ENCODE measurements around the gene RASSF7.

RASSF7 gene

GRCh38 chr11:532986-533585 is 27.7 kb upstream of the RASSF7 start:
- DNase-seq (ENCODE audit: low spot score) = no peak

- no peak for DNase-seq (ENCODE audit: low spot score)
Observed at GRCh38 chr11:533586-534395, 27.0 kb upstream of the RASSF7 start.

DNA sequence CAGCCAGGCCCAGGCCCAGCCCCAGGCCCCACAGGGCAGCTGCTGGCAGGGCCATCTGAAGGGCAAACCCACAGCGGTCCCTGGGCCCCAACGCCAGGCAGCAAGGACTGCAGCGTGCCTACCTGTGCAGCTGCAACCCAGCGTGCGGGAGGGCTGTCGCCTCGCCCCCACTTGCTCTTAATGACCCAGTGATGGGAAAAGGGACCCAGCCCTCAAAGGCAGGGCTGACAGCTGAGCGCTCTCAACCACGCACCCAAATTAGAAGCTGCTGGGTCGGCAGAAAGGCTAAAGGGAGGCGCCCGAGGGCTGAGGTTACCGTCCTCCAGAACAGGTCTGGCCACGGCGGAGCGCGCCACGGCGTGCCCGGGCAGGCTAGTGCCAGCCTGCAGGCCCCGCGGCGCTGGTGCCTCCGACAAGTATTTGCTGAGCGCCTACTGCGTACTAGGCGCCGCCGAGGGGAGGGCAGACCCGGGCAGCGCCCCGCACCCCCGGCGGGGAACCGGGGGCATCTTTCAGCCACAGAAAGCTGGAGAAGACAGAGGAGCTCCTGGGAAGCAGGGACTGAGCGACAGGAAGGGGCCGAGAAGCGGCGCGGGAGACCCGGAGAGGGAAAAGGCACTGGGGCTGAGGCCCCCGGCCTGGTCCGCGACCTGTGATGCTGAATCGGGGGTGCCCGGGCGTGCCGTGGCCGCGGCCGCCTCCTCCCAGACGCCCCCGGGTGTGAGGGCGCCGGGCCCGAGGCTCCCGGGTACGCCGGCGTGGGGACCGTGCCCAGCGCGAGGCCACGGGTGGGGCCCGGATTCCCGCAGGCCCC is 26.2 kb upstream of the RASSF7 start:
- DNase-seq (ENCODE audit: low spot score) = peak; percentile 57

DNA sequence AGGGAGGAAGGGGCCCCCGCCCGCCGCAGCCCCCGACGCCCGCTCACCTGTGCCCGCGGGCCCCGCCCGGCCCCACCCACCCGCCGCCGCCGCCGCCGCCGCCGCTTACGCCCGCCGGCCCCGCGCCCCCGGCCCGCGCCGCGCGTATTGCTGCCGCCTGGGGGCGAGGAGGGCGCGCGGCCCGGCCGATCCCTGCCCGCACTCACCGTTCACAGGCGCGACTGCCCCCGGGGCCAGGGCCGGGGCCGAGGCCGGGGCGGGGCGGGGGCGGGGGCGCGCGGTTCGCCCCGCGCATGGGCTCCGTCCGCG is 25.6 kb upstream of the RASSF7 start:
- DNase-seq (ENCODE audit: low spot score) = no peak

DNA sequence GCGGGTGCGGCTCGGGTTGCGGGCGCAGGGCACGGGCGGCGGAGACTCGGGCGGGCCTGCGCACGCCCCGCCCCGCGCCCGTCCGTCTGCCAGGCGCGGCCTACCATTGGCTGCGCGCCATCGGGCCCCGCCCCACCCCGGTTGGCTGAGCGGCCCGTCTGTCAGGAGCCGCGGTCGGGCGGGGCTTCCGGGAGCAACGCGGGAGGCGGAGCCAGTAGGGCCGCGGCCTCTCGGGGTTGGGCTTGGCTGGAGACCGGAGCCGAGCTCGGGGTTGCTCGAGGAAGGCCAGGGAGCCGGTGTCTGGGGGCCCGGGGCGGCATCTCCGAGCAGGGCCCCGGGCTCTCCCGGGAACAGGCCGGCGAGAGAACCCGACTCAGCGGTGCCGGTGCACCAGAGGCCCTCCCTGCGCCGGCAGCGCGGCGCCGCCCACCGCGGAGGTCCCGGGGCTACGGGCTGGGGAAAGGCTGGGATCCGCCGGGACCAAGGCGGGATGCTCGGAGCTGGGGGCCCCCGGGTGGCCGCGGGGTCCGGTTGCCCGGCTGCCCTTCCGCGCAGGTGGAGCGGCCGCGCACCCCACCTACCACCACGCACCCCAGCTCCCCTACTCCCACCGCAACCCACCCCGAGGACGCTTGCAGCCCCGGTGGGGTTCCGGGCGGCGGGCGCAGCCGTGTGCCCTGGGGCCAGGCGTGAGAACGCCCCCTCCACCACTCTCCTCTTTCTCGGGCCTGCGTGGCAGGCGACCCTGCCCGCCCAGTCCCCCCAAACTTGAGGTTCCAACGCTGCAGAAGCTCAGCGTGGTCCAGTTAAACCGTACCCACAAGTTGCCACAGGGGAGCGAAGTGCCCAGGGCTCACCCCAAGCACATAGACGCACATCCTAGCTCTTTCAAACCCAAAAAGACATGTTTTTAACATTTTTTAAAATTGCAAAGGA is 25.0 kb upstream of the RASSF7 start, which contains the start of gene HRAS:
Gene HRAS (minus strand): TSS at position 58 of the 936 bp plus-strand sequence.
- DNase-seq (ENCODE audit: low spot score) = peak; percentile 100

- DNase-seq (ENCODE audit: low spot score) = peak; percentile 99
Observed at GRCh38 chr11:536841-537621, 23.7 kb upstream of the RASSF7 start, which contains the start of gene LRRC56. Gene LRRC56, plus strand, starts transcription at chr11:537527. Its CDS starts 3,158 bp downstream, at chr11:540685.

GRCh38 chr11:537622-538430 is 22.9 kb upstream of the RASSF7 start:
- no peak for DNase-seq (ENCODE audit: low spot score)

GRCh38 chr11:538431-539051 is 22.2 kb upstream of the RASSF7 start:
- no peak for DNase-seq (ENCODE audit: low spot score)

DNA sequence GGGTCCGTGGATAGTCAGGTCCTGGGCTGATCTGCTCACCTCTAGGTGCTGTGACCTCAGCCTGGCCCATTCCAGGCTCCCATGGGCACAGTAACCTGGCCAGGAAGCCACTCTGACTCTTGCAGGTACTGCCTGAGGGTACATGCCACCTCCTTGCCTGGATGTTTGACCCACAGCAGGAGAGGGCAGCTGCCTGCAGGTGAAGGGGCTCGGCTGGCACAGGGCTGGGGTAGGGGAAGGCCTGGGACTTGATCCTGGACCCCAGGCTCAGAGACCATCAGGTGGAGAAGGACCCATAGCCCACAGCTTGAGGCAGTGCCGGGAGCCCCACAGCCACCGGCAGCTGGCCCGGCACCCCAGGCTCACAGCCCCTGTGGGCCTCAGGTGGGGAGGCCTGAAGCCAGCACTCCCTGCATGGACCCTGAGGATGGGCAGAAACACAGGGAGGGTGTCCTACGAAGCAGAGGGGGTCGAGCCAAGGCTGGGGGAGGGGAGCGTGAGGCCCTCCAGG is 20.7 kb upstream of the RASSF7 start:
- no peak for DNase-seq (ENCODE audit: low spot score)

DNA sequence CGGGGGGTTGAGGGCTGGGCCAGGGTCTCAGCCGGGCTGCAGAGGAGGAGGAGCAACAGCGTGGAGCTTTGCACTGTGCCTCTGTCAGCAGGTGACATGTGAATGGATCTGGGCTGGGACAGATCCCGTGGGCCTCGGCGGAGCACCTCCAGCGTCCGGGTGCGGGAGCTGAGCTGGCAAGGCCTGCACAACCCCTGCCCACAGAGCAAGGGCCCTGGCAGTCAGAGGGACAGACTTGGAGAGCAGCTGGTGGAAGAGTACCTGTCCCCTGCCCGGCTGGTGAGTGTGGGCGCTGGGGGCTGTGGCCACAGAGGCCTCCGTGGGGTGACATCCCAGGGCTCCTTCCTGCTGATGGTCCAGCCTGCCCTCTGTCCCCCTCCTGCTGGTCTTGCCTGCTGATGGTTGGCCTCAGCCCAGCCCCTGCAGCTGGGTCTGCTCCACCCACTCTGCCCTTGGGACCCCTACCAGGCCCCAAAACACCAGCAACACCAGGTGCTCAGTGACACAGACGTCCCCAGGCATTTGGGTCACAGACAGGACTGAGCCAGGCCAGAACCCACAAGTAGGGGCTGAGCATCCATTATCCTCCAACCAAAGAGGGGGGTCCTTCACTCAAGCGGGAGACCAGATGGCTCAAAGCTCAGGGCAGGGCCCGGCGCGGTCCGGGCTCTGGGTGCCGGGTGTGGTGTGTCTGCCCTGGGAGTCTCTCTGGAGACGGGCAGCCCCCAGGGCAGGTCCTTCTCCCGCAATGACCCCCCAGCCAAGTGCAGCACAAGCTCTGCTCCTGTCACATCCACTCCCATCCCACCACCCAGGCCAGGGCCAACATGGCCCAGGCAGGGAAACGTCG is 20.0 kb upstream of the RASSF7 start:
- no peak for DNase-seq (ENCODE audit: low spot score)

DNA sequence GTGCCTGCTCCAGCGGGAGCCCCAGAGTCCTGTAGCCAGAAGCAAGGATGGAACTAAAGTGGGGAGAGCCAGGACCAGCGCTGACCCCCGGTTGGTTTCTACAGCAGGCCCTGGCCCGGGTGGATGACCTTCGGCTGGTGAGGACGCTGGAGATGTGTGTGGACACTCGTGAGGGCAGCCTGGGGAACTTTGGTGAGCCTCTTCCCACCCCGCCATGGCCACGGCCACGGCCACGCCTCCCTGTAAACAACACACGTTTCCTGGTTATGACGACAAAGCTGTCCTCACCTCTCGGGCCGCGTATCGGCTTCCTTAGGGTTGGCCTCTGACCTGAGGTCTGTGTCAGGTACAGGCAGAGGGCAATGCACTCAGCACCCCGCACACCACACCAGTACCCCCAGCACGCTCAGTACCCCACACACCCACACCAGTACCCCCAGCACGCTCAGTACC is 19.3 kb upstream of the RASSF7 start:
- no peak for DNase-seq (ENCODE audit: low spot score)

DNA sequence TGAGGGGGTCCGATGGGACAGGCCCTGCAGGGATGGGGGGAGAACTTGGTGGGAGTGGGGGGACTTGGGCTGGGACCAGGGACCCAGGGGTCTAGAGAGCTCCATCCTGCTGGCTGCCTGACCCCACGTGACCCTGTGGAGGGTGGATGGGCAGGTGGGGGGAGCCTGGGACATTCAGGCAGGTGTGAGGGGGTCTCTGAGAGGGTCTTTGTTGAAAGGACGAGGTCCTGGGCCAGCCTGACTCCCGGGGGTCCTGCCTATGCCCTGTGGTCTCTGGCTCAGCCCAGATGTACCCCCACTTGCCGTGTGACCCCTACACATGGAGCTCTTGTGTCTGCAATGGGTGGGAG is 16.0 kb upstream of the RASSF7 start:
- no peak for DNase-seq (ENCODE audit: low spot score)

DNA sequence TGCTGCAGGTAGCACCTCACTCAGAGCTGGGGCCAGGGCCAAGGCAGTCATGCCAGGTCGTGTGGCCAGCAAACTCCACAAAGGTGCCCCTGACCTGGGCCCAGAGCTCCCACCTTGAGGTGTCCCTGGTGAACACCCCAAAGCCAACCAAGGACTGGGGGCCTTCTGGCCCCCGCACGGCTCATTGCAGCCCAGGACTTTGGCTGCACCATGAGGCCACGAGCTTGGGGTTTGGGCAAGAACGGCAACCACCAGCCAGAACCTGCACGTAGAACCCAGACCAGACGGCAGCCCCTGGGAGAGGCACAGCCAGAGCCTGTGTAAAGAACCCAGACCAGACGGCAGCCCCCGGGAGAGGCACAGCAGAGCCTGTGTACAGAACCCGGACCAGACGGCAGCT is 15.6 kb upstream of the RASSF7 start:
- DNase-seq (ENCODE audit: low spot score) = no peak

DNA sequence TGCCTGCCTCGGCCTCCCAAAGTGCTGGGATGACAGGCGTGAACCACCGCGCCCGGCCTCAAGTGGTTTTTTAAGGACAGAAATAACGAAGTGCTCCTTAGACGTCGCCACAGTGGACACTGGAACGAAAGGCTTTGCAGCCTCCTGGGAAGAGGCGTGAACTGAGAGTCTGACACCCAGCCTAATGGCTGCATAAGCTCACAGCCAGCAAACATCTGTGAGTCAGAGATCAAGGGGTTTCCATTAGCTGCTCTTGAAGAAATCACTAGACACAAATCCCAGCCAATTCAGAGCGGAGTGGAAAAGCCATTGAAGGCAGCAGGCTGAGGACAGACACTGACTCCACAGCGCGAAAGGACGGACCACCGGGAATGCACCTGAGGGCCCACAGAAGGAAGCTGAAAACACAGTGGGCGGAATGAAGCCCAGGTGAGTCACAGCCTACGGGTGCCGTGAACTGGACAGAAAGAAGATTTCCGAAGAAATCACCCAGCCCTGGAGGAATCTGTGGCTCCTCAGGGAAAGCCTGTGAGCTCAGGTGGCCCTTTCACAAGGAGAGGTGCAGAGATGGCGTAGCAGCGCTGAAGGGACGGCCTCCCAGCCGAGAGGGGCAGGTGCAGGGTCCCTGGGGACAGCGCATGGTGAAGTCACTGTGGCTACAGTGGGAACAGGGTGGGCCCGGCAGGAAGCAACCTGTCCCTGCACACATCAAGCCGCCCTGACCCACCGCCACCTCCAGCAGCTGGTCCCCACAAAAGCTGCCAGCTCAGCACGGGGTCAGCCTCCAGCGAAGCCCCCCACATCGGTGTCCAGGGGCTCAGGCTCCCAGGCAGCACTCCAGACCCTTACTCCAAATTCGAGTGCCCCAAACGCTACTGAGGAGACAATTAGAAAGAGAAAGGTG is 11.8 kb upstream of the RASSF7 start:
- no peak for DNase-seq (ENCODE audit: low spot score)

- DNase-seq (ENCODE audit: low spot score) = no peak
Observed at GRCh38 chr11:550021-550745, 10.6 kb upstream of the RASSF7 start.

DNA sequence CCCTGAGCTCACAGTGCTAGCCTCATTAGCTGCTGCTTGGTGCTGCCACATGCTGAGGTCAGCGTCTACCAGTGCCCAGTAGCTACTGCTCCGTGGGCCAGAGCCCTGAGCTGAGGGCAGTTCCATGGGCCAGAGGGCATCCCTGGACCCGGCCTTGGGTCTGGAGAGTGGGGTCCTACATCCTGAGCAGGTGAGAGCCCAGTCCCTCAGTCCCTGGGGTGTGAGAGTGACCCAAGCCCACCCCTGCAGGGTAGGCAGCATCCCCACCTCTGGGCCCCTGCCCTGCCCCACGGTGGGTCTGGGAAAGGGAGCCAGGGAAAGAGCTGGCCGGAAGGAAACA is 10.1 kb upstream of the RASSF7 start:
- no peak for DNase-seq (ENCODE audit: low spot score)

DNA sequence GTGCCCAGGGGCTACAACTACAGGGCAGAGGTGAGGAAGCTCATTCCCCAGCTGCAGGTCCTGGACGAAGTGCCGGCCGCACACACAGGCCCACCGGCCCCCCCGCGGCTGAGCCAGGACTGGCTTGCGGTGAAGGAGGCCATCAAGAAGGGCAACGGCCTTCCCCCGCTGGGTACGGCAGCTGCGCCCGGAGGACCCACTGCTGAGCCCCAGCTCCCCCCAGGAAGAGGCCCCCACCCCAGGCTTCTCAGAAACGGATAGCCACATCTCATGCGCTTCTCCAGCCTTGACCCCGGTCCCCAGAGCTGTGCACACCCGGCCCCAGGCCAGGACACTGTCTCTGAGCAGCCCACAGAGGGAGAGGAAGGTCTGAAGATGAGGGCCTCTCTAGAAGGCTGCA is 9.6 kb upstream of the RASSF7 start:
- no peak for DNase-seq (ENCODE audit: low spot score)

Data from iPS-NIHi11 (cell line).